T1000 (cell line): ENCODE results near the gene FA2H.
"Not testable (repeated sequence)": the region's sequence is repeated elsewhere in the genome, so short reads cannot be mapped to it uniquely, and the experiment has no call there.

Experiments
- DNase-seq: peaks from one replicate; lab custom pipeline; 2025; ENCODE audit warnings: mixed read lengths; lab: John Stamatoyannopoulos, UW

The FA2H gene

GRCh38 chr16:74723256-74723655 lies 51.4 kb downstream of the FA2H start:
- no peak for DNase-seq

- DNase-seq: not testable (repeated sequence)
Observed at GRCh38 chr16:74722156-74722555, 52.5 kb downstream of the FA2H start.

GRCh38 chr16:74721716-74722115 lies 52.9 kb downstream of the FA2H start:
- DNase-seq: no peak

GRCh38 chr16:74720579-74720978 lies 54.0 kb downstream of the FA2H start:
- no peak for DNase-seq

GRCh38 chr16:74718741-74719610 lies 55.6 kb downstream of the FA2H start:
- DNase-seq: no peak

GRCh38 chr16:74718140-74718539 lies 56.5 kb downstream of the FA2H start:
- DNase-seq: no peak

- no peak for DNase-seq
Observed at GRCh38 chr16:74717367-74717766, 57.3 kb downstream of the FA2H start.

GRCh38 chr16:74716355-74716754 lies 58.3 kb downstream of the FA2H start:
- DNase-seq: no peak

GRCh38 chr16:74713876-74714275 lies 60.7 kb downstream of the FA2H start:
- DNase-seq: no peak

GRCh38 chr16:74713325-74713724 lies 61.3 kb downstream of the FA2H start:
- DNase-seq: no peak

- no peak for DNase-seq
Observed at GRCh38 chr16:74711938-74712337, 62.7 kb downstream of the FA2H start.

GRCh38 chr16:74710401-74710800 lies 64.2 kb downstream of the FA2H start:
- DNase-seq: no peak

- peak; percentile 26 for DNase-seq
Observed at GRCh38 chr16:74709441-74709877, 65.2 kb downstream of the FA2H start.

- no peak for DNase-seq
Observed at GRCh38 chr16:74700438-74701225, 74.0 kb downstream of the FA2H start, which contains the start of gene MLKL. TSS of gene MLKL (minus strand) at chr16:74700862. CDS start at chr16:74695757, 5,105 bp downstream.

- DNase-seq: no peak
Observed at GRCh38 chr16:74700116-74700437, 74.5 kb downstream of the FA2H start.

GRCh38 chr16:74699666-74700065 lies 75.0 kb downstream of the FA2H start:
- DNase-seq: no peak

- DNase-seq: no peak
Observed at GRCh38 chr16:74698222-74698621, 76.4 kb downstream of the FA2H start.

GRCh38 chr16:74695450-74696422 lies 78.9 kb downstream of the FA2H start:
- DNase-seq: peak; percentile 55

GRCh38 chr16:74691093-74691855 lies 83.3 kb downstream of the FA2H start:
- no peak for DNase-seq

GRCh38 chr16:74682556-74682955 lies 92.1 kb downstream of the FA2H start:
- no peak for DNase-seq

- no peak for DNase-seq
Observed at GRCh38 chr16:74680681-74681080, 93.9 kb downstream of the FA2H start.
